Stimulated activated CD8-positive, alpha-beta memory T cell treated with anti-CD3 and anti-CD28 coated beads, Interleukin-12 subunit alpha, Interleukin-12 subunit beta, amount 100 ng/mL, for 24 hours (primary cell): ENCODE results near the gene TBC1D17.

Experiments
- DNase-seq: peaks from one replicate; pipeline ENCODE4 v3.0.0-alpha.2; 2020; ENCODE audit errors: extremely low read depth

Gene TBC1D17

DNA sequence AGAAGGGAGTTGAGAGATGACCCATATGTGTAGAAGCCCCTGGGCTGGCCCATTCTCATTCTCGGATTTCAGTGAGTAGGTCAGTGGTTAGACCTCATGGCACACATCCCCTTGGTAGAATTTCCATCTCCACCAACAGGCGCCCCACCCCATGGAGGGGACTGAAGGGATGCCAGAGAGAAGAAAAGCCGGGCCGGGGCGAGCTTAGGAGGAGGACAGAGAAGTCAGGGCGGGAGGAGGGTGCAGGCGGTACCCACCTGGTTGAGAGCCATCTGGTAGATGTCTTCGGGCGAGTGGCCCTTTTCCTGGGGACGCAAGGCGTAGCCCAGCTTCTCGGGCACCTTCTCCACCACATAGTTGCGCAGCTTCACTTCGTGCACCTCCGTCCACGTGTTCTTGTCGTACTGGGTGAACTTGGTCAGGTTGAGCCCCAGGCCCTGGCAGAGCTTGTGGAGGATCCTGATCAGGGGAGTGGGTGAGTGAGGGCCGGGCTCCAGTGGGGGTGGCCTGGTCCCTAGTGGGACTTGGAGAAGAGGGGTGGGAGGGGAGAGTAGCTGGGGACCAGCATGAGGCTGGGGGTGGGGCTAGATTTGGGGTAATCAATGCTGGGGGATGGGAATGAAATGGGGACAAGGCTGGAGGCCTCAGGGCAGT lies 16.6 kb downstream of the TBC1D17 start:
- no peak for DNase-seq

DNA sequence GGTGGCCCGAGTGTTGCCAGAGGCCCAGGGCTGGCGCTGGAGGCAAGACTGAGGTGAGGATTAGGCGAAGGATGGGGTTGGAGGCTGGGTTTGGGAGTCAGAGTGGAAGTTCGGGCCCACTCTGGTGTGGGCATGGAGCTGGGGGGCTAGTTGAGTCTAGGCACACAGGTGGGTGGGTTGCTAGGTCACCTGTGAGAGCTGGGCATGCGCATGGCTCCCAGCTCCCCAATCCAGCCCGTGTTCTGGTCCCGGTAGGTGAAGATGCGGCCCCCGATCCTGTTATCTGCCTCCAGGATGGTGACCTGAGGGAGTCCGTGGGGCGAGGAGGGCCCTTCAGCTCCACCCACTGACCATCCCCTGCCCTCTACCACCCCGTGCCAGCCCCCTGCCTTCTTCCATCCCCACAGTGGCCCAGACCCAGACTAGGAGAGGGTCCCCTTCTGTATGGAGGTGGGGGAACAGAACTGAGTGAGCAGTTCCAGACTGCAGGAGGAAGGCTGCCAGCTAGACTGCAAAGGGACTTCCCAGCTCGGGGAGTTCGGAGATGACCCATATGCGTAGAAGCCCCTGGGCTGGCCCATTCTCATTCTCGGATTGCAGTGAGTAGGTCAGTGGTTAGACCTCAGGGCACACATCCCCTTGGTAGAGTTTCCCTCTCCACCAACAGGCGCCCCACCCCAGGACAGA lies 17.5 kb downstream of the TBC1D17 start:
- DNase-seq = no peak

DNA sequence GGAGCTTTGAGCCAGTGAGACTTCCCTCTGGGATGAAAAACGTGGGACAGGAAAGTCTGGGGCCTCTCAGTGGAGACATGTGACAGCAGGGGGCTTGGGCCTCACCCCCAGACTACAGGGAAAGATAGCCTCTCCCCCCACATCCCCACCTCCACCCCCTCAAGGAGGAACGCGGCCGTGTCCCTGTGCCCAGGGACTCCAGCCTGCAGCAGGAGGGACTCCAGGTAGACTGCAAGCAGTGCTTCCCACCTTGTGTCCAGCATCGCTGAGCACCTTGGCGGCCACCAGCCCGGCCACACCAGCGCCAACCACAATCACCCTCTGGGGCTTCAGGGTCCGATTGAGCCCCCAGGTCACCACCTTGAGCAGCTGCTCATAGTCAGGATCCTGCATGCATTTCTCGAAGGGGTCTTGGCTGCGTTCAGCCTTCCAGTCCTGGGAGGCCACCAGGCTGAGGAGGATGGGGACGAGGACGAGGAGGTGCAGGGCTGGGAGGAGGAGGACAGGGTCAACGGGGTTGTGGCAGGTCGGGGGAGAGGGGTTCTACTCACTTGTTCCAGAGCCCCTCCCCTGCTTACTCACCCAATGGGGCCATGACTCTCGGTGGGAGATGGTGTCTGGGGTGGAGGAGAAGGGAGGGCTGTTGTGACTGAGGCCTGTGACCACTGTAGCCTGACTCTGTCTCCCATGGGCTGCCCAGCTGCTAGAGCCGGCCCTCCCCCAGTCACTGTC lies 18.2 kb downstream of the TBC1D17 start:
- DNase-seq = no peak

DNA sequence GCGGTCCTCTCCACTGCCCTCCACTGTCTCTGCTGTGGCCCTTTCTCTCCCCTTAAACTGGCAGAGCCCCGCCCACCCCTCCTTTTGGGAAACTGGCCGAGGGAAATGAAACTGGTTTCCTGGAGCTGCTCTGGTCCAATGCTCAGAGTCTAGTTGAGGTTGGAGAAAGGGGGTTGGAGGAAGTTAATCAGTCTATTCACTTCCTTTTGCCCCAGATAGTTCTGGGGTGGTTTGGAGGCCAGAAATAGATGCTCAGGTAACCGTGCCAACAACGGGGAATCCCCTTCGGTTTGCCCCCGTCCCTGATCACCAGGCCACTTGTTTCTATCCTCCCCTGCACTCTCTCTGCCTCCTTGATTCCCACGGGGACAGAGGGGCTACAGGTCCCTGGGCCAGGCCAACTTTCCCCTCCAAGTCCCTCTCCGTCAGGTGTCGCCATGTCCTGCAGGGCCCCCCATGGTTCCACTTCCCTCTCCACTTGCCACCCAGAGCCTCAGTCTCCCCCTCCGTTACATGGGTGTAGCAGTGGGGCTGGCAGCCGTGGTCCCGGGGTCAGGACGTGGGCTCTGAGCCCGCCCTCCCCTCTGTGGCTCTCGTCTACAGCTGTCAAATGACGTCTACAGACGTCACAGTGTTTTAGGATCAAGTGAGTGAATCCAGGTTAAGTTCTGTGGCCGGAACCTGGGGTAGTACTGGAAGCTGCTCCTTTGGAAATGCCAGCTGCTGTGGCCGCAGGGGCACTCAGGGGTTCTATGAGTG lies 19.5 kb downstream of the TBC1D17 start, which contains the start of gene IL4I1:
IL4I1 (minus strand) TSS at position 25 of the 759 bp plus-strand sequence. CDS start 727 bp downstream, outside the sequence.
- peak; percentile 24 for DNase-seq

DNA sequence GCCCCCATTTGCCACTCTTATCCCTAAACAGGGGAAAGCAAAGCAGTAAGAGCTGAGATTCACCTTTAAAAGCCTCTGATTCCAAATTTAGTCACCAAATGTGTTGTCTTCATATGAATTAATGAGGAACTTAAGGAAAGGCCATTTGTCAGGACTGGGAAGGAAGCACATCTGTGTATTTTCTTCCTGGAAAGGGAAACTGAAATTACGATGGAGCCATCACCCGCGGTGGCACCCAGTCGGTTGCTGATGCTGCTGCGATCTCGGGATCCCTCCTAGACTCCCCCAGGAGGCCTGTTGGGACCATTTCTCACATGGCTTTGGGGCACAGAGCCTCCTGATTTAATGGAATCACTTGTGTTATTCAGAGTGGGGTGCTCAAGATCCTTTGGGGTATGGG lies 26.6 kb downstream of the TBC1D17 start:
- DNase-seq = no peak

DNA sequence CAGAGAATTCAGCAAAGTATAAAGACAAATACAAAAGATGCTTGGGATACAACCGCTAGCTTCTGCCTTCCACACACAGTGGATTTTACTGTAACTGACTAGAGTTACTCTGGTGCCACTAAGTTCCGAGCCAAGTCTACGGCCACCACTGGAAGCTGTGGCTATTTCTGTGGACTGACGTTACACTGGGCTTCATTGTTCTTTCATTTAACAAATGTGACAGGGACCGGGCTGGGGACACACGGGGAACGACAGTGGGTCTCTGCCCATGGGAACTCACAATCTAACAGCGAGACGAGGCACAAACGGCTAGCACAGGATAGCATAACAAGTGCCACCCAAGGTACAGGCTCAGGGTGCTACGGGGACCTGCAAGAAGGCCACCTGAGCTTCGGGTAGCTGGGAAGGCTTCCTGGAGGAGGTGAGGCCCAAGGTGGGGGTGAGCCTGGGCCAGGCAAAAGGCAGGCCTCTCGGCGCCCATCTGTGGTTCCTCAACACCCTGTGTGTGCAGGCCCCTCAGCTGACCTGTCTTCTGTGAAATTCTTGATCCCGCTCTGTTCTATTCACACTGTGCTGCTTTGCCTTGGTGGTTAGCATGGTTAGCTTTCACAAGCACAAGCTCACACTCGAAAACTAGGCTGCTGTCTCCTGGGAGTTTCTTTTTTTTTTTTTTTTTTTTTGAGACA lies 29.5 kb downstream of the TBC1D17 start:
- DNase-seq = no peak

DNA sequence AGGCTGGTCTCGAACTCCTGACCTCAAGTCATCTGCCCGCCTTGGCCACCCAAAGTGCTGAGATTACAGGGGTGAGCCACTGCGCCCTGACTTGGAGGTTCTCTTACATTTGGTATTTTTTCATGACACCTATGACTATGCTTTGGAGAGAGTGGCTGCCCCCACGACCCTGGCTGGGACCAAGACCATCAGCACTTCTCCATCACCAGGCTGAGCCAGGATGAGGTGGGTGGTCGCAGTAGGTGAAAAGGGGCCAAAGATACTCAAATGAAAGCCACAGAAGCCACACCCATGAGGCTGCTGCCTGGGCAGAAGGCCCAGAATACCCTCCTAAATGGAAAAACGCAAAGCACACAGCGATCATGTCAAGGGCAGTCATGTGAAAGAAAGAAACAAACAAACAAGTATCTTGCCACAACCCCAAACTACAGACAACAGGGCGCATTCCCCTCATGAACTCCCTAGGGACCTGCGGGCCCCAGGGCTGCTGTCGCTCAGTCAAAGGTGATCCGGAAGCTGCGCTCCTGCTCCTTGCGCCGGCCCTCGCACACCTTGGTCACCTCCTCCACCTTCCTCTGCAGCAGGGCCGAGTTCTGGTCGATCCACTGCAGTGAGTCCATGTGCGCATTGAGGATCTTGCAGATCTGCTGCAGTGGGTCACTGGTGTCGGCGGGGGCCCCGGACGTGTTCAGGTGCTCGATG lies 30.4 kb downstream of the TBC1D17 start:
- DNase-seq = no peak

DNA sequence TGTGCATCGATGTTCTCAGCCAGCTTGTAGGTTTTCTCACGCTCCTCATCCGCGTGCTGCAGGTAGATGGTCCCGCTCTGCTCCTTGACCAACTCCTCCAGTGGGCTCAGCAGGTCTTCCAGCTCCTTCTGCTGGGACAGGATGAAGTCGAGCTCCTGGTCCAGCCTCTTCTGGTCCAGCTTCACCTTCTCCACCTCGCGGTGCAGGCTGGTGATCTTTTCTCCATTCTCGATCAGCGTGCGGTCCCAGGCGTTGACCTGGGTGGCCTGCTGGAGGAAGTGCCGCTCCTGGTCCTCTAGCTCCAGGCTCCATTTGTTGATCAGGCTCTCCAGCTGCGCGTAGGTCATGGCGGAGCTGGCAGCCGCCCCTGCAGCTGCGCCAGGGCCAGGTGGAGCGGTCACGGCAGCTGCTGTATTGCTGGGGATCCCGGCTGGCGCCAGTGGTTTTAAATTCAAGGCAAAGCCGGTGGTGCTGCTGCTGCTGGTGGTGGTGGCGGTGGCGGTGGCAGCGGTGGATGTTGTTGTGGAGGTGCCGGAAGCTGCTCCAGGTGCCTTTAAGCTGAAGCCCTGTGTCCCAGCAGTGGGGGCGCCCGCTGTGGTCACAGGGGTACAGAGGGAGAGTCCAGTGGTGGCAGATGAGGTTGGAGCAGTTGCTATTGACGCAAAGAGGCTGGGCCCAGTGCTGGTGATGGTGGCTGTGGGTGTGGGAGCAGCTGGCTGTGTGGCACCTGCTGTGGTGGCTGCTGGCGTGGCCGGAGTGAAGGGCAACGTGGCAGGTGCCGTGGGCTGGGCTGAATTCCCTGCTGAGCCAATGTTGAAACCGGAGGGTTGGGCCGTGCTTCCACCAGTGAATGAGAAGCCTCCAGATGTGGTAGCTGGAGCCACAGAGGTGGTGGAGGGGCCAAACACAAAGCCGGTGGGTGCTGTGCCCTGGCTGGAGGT lies 31.2 kb downstream of the TBC1D17 start:
- no peak for DNase-seq

DNA sequence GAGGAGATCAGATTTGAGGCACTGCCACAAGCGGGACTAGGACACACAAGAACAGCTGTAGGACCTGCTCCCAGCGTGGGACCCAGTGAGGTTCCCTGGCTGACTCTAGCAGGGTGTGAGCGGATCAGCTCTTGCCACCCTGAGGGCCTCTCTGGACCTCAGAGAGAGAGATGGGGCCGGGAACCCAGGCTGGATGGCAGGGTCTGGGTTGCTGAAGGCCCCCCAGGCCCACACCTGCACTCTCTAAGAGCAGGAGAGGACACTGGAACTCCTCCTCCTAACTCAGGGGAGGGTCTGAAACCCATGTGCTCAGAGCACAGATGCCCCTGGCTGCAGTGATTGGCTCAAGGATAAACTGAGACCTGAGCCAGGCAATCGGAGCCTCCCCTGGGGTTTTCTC lies 32.7 kb downstream of the TBC1D17 start:
- no peak for DNase-seq

DNA sequence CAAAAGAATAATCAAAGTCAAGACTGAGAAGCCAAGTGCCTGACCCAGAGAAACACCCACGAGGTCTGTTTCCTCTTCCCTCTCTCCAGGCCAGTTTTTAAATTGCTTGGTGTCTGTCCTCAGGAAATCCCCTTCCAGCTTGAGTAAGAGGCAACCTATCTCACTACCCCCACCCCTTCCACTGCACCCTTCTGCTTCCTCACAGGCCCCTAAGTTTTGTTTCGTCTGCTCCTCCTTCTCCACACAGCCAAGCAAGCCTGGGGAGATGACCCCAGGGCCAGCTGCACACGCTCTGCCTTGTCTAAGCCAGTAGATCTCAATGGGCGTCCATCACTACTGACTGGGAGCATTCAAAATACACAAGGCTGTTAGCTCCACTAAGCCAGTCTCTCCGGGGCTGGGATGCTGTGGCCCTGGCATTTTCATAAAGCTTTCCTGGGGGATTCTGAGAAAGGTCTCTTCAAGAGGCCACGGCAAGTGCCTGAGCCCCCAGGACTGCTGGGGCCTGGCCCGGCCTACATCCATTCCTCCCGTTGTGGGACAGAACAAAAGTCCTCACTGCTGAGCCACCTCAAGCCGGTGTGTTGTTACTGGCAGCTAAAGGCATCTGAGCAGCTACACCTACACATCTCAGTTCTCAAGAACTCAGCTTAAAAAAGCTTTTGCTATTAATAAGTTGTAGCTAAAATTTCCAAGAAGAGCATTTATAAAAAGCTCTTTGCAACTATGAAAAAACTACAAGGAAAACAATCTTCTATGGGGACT lies 34.1 kb downstream of the TBC1D17 start:
- no peak for DNase-seq

DNA sequence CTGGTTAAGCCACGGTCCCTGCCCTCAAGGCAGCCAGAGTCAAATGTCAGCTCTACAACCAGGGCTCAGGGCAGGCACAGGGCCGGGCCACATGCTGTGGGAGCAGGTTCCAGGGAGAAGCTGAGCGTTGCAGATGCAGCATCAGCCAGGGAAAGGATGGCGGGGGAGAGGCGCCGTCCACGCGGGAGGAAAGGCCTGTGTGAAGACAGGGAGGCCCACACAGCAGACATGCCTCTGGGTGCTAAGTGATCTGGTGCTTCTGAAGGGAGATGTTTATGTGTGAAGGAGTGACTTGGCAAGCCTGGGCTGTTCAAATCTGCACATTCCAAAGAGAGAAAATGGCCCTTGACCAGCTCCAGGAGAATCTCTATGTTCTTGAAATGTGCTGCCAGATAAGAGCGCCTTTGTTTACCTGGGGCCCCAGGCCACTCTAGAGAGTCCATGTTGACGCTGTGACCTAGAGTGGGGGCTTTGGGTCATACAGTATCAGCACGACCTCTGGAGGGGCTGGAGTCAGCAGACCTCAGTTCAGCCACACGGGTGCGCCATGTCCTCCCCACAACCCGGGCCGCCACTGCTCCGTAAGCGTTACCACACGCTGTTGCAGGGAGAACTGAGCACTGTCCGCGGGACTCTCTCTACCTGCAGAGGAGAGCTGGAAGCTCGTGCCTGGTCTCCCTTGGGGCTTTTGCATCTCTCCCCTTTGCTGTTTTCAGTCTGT lies 35.6 kb downstream of the TBC1D17 start:
- DNase-seq = no peak

DNA sequence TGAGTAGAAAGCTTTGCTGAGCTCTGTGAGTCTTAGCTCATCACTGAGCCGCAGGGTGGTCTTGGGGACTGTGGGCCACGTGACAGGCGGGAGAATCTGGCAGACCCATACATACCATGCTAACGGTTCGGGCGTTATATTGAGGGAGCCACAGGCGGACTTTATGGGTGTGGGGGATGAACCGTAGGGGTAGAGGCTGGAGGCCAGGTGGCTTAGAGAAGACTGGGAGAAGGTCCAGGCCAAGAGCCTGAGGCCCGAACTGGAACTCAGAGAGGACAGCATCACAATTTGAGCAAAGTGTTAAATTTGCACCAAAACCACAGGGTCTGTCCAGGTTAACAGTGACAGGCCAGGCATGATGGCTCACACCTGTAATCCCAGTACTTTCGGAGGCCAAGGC lies 36.2 kb downstream of the TBC1D17 start:
- DNase-seq = no peak

DNA sequence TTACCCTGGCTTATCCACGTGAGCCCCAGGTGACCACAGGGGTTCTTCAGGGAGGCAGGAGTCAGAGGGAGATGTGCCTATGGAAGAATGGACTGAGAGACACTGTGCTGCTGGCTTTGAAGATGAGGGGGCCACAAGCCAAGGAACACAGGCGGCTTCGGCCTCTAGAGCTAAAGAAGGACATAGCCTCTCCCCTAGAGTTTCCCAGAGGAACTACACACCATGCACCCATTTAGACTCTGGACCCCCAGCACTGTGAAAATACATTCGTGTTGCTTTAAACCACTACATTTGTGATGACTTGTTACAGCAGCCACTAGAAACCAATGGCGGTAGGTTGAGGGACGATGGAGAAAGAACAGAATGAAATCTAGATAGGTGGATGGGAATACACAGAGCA lies 37.8 kb downstream of the TBC1D17 start:
- no peak for DNase-seq

DNA sequence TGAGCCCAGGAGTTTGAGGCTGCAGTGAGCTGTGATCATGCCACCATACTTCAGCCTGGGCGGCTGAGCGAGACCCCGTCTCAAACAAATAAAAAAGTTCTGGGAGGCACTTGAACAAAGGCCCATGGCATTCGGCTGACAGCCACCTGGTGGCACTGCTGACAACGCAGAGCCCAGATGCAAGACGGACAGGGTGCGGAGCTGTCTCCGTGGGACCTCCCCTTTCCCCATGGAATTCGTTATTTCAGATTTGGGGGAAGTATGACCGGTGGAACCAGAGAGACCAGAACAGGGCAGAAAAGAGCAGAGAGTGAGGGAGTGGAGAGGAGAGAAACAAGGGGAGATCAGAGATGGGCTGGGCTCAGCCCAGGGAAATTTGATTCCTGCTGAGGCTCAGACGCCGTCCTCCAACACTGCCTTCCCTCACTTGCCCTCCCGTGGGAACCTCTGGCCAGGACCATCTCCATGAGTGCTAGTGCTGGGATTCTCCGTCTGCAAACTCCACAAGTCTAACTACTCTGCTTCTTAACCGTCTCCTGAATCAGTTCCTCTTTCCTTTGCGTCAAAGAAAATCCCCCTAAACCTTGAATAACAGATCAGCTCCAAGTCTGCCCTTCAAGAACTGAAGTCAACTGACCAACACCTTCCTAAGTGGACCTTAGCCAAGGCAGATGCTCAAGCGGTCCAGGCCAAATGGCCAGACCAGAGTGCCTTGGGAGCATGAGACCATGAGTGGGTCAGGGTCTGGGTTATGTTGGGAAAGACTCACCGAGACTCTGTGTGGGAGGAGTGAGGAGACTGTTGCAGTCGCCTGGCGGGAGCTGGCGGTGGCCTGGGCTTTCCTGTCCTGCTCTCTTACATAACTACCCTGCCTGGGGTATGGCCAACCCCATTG lies 39.6 kb downstream of the TBC1D17 start:
- DNase-seq = no peak

DNA sequence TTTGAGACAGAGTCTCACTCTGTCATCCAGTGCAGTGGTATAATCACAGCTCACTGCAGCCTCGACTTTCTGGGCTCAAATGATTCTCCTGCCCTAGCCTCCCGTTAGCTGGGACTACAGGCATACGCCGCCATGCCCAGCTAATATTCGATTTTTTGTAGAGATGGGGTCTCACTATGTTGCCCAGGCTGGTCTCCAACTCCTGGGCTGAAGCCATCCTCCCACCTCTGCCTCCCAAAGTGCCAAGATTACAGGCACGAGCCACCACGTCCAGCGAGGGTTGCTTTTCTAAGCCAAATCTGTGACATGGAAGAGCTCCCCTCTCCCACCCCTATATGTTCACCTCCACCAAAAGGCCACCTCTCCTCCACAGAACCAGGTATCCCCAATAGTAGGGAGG lies 40.6 kb downstream of the TBC1D17 start:
- DNase-seq = no peak

DNA sequence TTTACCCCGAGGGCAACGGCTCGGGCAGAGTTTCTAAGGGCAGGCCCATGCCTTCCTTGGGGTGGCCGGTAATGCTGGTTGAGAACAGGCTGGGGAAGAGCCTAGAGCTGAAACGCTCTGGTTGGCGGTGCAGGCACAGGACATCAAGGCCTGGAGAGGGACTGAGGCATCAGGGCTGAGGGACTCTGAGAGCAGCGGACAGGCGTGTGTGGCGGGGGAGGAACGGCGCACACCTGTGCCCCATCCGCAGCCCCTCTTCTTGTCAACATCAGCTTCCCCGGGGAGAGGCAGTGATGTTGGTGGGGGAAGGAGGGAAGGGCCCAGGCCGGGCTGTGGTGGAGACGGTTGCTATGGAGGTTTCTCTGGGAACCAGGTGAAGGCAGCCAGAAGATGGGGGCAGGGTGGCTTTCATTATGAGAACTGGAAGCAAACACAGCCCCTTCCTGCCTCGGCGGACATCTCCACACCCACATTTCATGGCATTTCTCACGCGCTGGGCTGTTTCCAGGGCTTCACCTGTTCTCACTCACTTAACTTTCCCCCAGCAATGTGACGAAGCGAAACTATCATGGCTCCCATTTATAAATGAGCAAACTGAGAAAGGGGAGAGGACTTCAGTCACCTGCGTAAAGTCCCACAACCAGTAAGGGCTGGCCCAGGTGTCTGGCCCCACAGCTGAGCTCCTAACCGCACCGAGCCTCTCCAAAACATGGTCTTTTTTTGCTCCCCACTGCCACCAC lies 43.3 kb downstream of the TBC1D17 start:
- no peak for DNase-seq
